Activated T-helper 17 cell treated with anti-CD3 and anti-CD28 coated beads, Interleukin-2, amount 50 U/mL, for 72 hours (primary cell): ENCODE data around the gene CDC23. TPM values are rescaled to one million over a fixed set of nuclear protein-coding genes. Genes with fewer than 3 reads are reported as not detected.

ENCODE experiments used
- ATAC-seq: fragments of 150-1000 bp; cut with Tn5 transposase; replicated peaks from 2 replicates; pipeline ENCODE4 v1.10.0; 2021; ENCODE audit warnings: mild to moderate bottlenecking, moderate library complexity
- H3K27ac Mint-ChIP-seq: one replicate; pipeline ENCODE4 v1.8.0; 2022; ENCODE audit warnings: mixed read lengths
- H3K27me3 Mint-ChIP-seq: one replicate; pipeline ENCODE4 v1.8.0; 2022; ENCODE audit warnings: mixed read lengths
- H3K36me3 Mint-ChIP-seq: one replicate; pipeline ENCODE4 v1.8.0; 2022; ENCODE audit warnings: low read depth, mild to moderate bottlenecking, mixed read lengths
- H3K4me1 Mint-ChIP-seq: one replicate; pipeline ENCODE4 v1.8.0; 2022; ENCODE audit warnings: mixed read lengths
- H3K4me3 Mint-ChIP-seq: one replicate; pipeline ENCODE4 v1.8.0; 2022; ENCODE audit warnings: mild to moderate bottlenecking, mixed read lengths
- H3K9me3 Mint-ChIP-seq: one replicate; pipeline ENCODE4 v1.8.0; 2022; ENCODE audit warnings: mixed read lengths
- total RNA-seq, 2 donors: library from RNA; stranded (reverse); gene quantifications; one replicate each; pipeline ENCODE4 v1.2.3, GENCODE V29; 2022

The CDC23 gene
- total RNA-seq, 2 donors from 2014 or later = 27.8 to 42.3 TPM

GRCh38 chr5:138140268-138140667 is 72.9 kb downstream of the CDC23 start:
- Mint-ChIP-seq H3K27ac (no peak overlapping the region), H3K4me1 (no peaks in the 10 kb centered on the region), H3K9me3 (no peaks in the 10 kb centered on the region), H3K27me3 (peaks cover 13% of the 10 kb centered on the region), H3K36me3 (no peaks in the 10 kb centered on the region), H3K4me3 (no peak overlapping the region)
- no peak for ATAC-seq

GRCh38 chr5:138139781-138140090 is 73.4 kb downstream of the CDC23 start:
- Mint-ChIP-seq H3K27ac (no peak overlapping the region), H3K36me3 (no peaks in the 10 kb centered on the region), H3K9me3 (no peaks in the 10 kb centered on the region), H3K27me3 (peaks cover 13% of the 10 kb centered on the region), H3K4me3 (no peak overlapping the region), H3K4me1 (no peaks in the 10 kb centered on the region)
- no peak for ATAC-seq

- Mint-ChIP-seq H3K36me3 (no peaks in the 10 kb centered on the region), H3K4me1 (no peaks in the 10 kb centered on the region), H3K27ac (no peak within 1 kb of the TSS), H3K27me3 (peaks cover 13% of the 10 kb centered on the region), H3K9me3 (no peaks in the 10 kb centered on the region), H3K4me3 (no peak within 1 kb of the TSS)
- no peak for ATAC-seq
Measured at GRCh38 chr5:138138949-138139780, 74.0 kb downstream of the CDC23 start, which contains the start of gene NME5. NME5 (minus strand) TSS chr5:138139428; CDS start chr5:138138780, 648 bp downstream.

Other genes with a start within 250 kb of the CDC23 start
- gene FAM13B, start 180.2 kb downstream of the CDC23 start, total RNA-seq = 10 to 100 TPM; 24.4 to 30.1 TPM
- not detected for gene WNT8A, start 129.3 kb downstream of the CDC23 start, total RNA-seq
- gene NME5, start 73.9 kb downstream of the CDC23 start, total RNA-seq = not detected
- gene BRD8, start 34.7 kb downstream of the CDC23 start, total RNA-seq = 100 to 1,000 TPM in 1 of 2 donors, 10 to 100 TPM in 1; 70.6 to 130 TPM
- gene KIF20A, start 34.2 kb downstream of the CDC23 start, total RNA-seq = 10 to 100 TPM; 66.2 to 73.0 TPM
- gene GFRA3, start 61.3 kb upstream of the CDC23 start, total RNA-seq = not detected
- gene CDC25C, start 118.5 kb upstream of the CDC23 start, total RNA-seq = 10 to 100 TPM; 11.5 to 19.7 TPM
- 10 to 100 TPM; 32.7 to 45.8 TPM for gene FAM53C, start 124.9 kb upstream of the CDC23 start, total RNA-seq
- 10 to 100 TPM; 42.1 to 51.4 TPM for gene KDM3B, start 139.4 kb upstream of the CDC23 start, total RNA-seq
- 1 to 10 TPM; 2.0 TPM for gene REEP2, start 225.7 kb upstream of the CDC23 start, total RNA-seq